ENCODE measurements around the gene DOCK11.

GRCh38 chrX:118558926-118559325, 63.3 kb downstream of the DOCK11 start:
- TF ChIP-seq, protein P1, sequence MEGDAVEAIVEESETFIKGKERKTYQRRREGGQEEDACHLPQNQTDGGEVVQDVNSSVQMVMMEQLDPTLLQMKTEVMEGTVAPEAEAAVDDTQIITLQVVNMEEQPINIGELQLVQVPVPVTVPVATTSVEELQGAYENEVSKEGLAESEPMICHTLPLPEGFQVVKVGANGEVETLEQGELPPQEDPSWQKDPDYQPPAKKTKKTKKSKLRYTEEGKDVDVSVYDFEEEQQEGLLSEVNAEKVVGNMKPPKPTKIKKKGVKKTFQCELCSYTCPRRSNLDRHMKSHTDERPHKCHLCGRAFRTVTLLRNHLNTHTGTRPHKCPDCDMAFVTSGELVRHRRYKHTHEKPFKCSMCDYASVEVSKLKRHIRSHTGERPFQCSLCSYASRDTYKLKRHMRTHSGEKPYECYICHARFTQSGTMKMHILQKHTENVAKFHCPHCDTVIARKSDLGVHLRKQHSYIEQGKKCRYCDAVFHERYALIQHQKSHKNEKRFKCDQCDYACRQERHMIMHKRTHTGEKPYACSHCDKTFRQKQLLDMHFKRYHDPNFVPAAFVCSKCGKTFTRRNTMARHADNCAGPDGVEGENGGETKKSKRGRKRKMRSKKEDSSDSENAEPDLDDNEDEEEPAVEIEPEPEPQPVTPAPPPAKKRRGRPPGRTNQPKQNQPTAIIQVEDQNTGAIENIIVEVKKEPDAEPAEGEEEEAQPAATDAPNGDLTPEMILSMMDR (conservative IDR thresholded peaks at IDR 0.05; ENCODE audit: low read depth, low read length): no peak
- TF ChIP-seq MAFK (IDR thresholded peaks at IDR 0.05; ENCODE audit: low read depth, low read length): no peak
- no peak for TF ChIP-seq CHD1 (IDR thresholded peaks at IDR 0.05; ENCODE audit: low read depth, low read length)
- no peak for TF ChIP-seq ELK1 (IDR thresholded peaks at IDR 0.05; ENCODE audit: borderline replicate concordance, low read depth, low read length)
- no peak for TF ChIP-seq RCOR1 (IDR thresholded peaks at IDR 0.05; ENCODE audit: insufficient replicate concordance, low read length)
- TF ChIP-seq POLR2A (IDR thresholded peaks at IDR 0.05; ENCODE audit: low read depth, low read length): no peak
- TF ChIP-seq CEBPB (IDR thresholded peaks at IDR 0.05; ENCODE audit: low read depth, low read length): no peak
- TF ChIP-seq RAD21 (IDR thresholded peaks at IDR 0.05; ENCODE audit: low read length): no peak
- TF ChIP-seq BHLHE40 (IDR thresholded peaks at IDR 0.05; ENCODE audit: low read depth, low read length): no peak
- no peak for TF ChIP-seq SMC3 (IDR thresholded peaks at IDR 0.05; ENCODE audit: low read depth, low read length)
- TF ChIP-seq, protein P2, sequence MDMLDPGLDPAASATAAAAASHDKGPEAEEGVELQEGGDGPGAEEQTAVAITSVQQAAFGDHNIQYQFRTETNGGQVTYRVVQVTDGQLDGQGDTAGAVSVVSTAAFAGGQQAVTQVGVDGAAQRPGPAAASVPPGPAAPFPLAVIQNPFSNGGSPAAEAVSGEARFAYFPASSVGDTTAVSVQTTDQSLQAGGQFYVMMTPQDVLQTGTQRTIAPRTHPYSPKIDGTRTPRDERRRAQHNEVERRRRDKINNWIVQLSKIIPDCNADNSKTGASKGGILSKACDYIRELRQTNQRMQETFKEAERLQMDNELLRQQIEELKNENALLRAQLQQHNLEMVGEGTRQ (IDR thresholded peaks at IDR 0.05; ENCODE audit: low read depth, low read length): no peak
- TF ChIP-seq NFE2L2 (IDR thresholded peaks at IDR 0.05; ENCODE audit: low read depth, low read length): no peak
- TF ChIP-seq FOS (IDR thresholded peaks at IDR 0.05; ENCODE audit: low read depth, low read length): no peak
- no peak for TF ChIP-seq RFX5 (IDR thresholded peaks at IDR 0.05; ENCODE audit: low read depth, low read length)
